IMR-90 (cell line): ENCODE measurements around the gene EIF1B. TPM values are rescaled to one million over a fixed set of nuclear protein-coding genes. Genes with fewer than 3 reads are reported as not detected.

Experiments used
- ATAC-seq: fragments of 200-7000 bp; cut with Tn5 transposase; 2 replicates; pipeline ENCODE4 v1.9.1; 2020; ENCODE audit warnings: low read depth, mild to moderate bottlenecking, moderate library complexity
- BruUV-seq: library from RNA; stranded (reverse); fragments of 400-500 nt; replicated peaks from 2 replicates; lab custom pipeline; 2021; lab: Mats Ljungman, UMichigan
- CTCF ChIA-PET: fragments of 300-600 bp; formaldehyde crosslinking; extraction: SDS; loops from one replicate; lab custom pipeline; 2021; ENCODE audit warnings: antibody characterized with exemption; lab: Yijun Ruan, JAX
- POLR2A ChIA-PET: fragments of 300-600 bp; sonication (Branson Sonifier 250); formaldehyde crosslinking; loops from one replicate; lab custom pipeline; 2022; ENCODE audit warnings: antibody characterized with exemption; ENCODE audit not compliant: unreplicated experiment; lab: Charles Lee
- DNase-seq: peaks from one replicate; pipeline ENCODE4 v3.0.0; 2013
- H2AFZ ChIP-seq: replicated peaks from 2 replicates; pipeline ENCODE3; 2013; ENCODE audit warnings: low read length, mild to moderate bottlenecking; ENCODE audit not compliant: poor library complexity
- H2AK5ac ChIP-seq: 2 replicates; pipeline ENCODE4 v1.6.1; 2013; ENCODE audit warnings: low read depth, low read length, inconsistent platforms
- H2AK9ac ChIP-seq: replicated peaks from 2 replicates; pipeline ENCODE3; 2013; ENCODE audit warnings: mild to moderate bottlenecking, low read depth, low read length, moderate library complexity; ENCODE audit not compliant: poor library complexity
- H2BK120ac ChIP-seq: 2 replicates; pipeline ENCODE4 v1.6.1; 2013; ENCODE audit warnings: low read depth, low read length, inconsistent platforms
- H2BK15ac ChIP-seq: 3 replicates; pipeline ENCODE4 v1.6.1; 2013; ENCODE audit warnings: low read depth, low read length, inconsistent platforms
- H2BK20ac ChIP-seq: 2 replicates; pipeline ENCODE4 v1.6.1; 2013; ENCODE audit warnings: low read depth, mild to moderate bottlenecking, inconsistent platforms, low read length, moderate library complexity
- H2BK5ac ChIP-seq: 2 replicates; pipeline ENCODE4 v1.6.1; 2013; ENCODE audit warnings: mild to moderate bottlenecking, low read depth, low read length, inconsistent platforms; ENCODE audit not compliant: poor library complexity, severe bottlenecking
- H3K14ac ChIP-seq: replicated peaks from 2 replicates; pipeline ENCODE4 v1.6.1; 2013; ENCODE audit warnings: low read depth, low read length, inconsistent platforms
- H3K18ac ChIP-seq: 2 replicates; pipeline ENCODE4 v1.6.1; 2013; ENCODE audit warnings: low read depth, low read length, control low read depth
- H3K23ac ChIP-seq: 2 replicates; pipeline ENCODE4 v1.6.1; 2013; ENCODE audit warnings: low read depth, low read length, inconsistent platforms
- H3K27ac ChIP-seq: 2 replicates; pipeline ENCODE4 v1.5.1; 2013; ENCODE audit warnings: mild to moderate bottlenecking, control low read depth, low read length; ENCODE audit not compliant: insufficient read depth
- H3K27me3 ChIP-seq: 2 replicates; pipeline ENCODE4 v1.6.1; 2013; ENCODE audit warnings: low read length; ENCODE audit not compliant: control insufficient read depth, insufficient read depth
- H3K36me3 ChIP-seq: 2 replicates; pipeline ENCODE4 v1.6.1; 2013; ENCODE audit warnings: low read length, mixed read lengths; ENCODE audit not compliant: control insufficient read depth, insufficient read depth
- H3K4ac ChIP-seq: 2 replicates; pipeline ENCODE4 v1.6.1; 2013; ENCODE audit warnings: low read depth, low read length, inconsistent platforms
- H3K4me1 ChIP-seq: 2 replicates; pipeline ENCODE4 v1.6.1; 2013; ENCODE audit warnings: low read length, mixed read lengths; ENCODE audit not compliant: control insufficient read depth, insufficient read depth
- H3K4me2 ChIP-seq: 2 replicates; pipeline ENCODE4 v1.6.1; 2013; ENCODE audit warnings: low read depth, mild to moderate bottlenecking, control low read depth, low read length, moderate library complexity
- H3K4me3 ChIP-seq: 2 replicates; pipeline ENCODE4 v1.5.1; 2013; ENCODE audit warnings: low read depth, mild to moderate bottlenecking, control low read depth, low read length, moderate library complexity; ENCODE audit not compliant: insufficient read depth
- H3K56ac ChIP-seq: 2 replicates; pipeline ENCODE4 v1.6.1; 2013; ENCODE audit warnings: low read length, inconsistent platforms; ENCODE audit not compliant: insufficient read depth; ENCODE audit errors: extremely low read depth
- H3K79me1 ChIP-seq, 2 experiments: 2 replicates each; pipeline ENCODE4 v1.6.1; 2013; ENCODE audit warnings: low read length in 2 of 2, inconsistent platforms in 1 of 2, low read depth in 1 of 2
- H3K9ac ChIP-seq: 2 replicates; pipeline ENCODE4 v1.6.1; 2013; ENCODE audit warnings: low read depth, low read length, control low read depth
- H3K9me1 ChIP-seq: 2 replicates; pipeline ENCODE4 v1.6.1; 2013; ENCODE audit warnings: low read length, inconsistent platforms; ENCODE audit not compliant: insufficient read depth
- H3K9me3 ChIP-seq: 2 replicates; pipeline ENCODE4 v1.6.1; 2013; ENCODE audit warnings: low read length; ENCODE audit not compliant: control insufficient read depth, insufficient read depth
- H4K20me1 ChIP-seq: 2 replicates; pipeline ENCODE4 v1.6.1; 2013; ENCODE audit warnings: low read length, inconsistent platforms; ENCODE audit not compliant: insufficient read depth
- H4K5ac ChIP-seq: 2 replicates; pipeline ENCODE4 v1.6.1; 2013; ENCODE audit warnings: mild to moderate bottlenecking, low read depth, low read length, control low read depth
- H4K8ac ChIP-seq, 2 experiments: 2 replicates each; pipeline ENCODE4 v1.6.1; 2013; ENCODE audit warnings: low read depth in 2 of 2, low read length in 2 of 2, control low read depth in 1 of 2, inconsistent platforms in 1 of 2
- H4K91ac ChIP-seq: 2 replicates; pipeline ENCODE4 v1.6.1; 2013; ENCODE audit warnings: low read depth, low read length, inconsistent platforms; ENCODE audit not compliant: insufficient read depth
- BHLHE40 ChIP-seq: fragments of 150-350 bp; IDR thresholded peaks from 2 replicates; pipeline ENCODE4 v1.6.1; 2016; ENCODE audit warnings: mild to moderate bottlenecking, low read depth, low read length
- CHD1 ChIP-seq: IDR thresholded peaks from 2 replicates; pipeline ENCODE4 v1.6.1; 2012; ENCODE audit warnings: low read depth, low read length, improper control_type of control experiment
- FOS ChIP-seq: fragments of 150-350 bp; IDR thresholded peaks from 2 replicates; pipeline ENCODE4 v1.6.1; 2016; ENCODE audit warnings: low read depth, low read length
- RAD21 ChIP-seq: IDR thresholded peaks from 2 replicates; pipeline ENCODE4 v1.6.1; 2012; ENCODE audit warnings: low read length, improper control_type of control experiment
- RCOR1 ChIP-seq: IDR thresholded peaks from 2 replicates; pipeline ENCODE4 v1.6.1; 2012; ENCODE audit warnings: mild to moderate bottlenecking, low read length, improper control_type of control experiment; ENCODE audit not compliant: insufficient replicate concordance
- RFX5 ChIP-seq: IDR thresholded peaks from 2 replicates; pipeline ENCODE4 v1.8.0; 2012; ENCODE audit warnings: low read depth, mild to moderate bottlenecking, low read length, moderate library complexity
- SMC3 ChIP-seq: fragments of 150-350 bp; IDR thresholded peaks from 2 replicates; pipeline ENCODE4 v1.6.1; 2016; ENCODE audit warnings: low read depth, mild to moderate bottlenecking, antibody characterized with exemption, low read length, moderate library complexity
- whole genome bisulfite sequencing, 2 experiments: methylation state at CpG; one replicate each; pipeline versions ENCODE4 v1.1.5 to v1.1.7; 2013; ENCODE audit warnings: missing lambda C conversion rate in 2 of 2; ENCODE audit not compliant: insufficient read length in 1 of 2; ENCODE audit errors: extremely low coverage in 2 of 2; 5-methylcytosine and 5-hydroxymethylcytosine counted together
- dilution Hi-C: fragments of 300-500 bp; cut with HindIII; formaldehyde crosslinking; loops from one replicate; pipeline ENCODE4 v1.14.3; 2018; ENCODE audit warnings: low sequenced_read_pairs; ENCODE audit not compliant: unreplicated experiment
- in situ Hi-C: fragments of 300-500 bp; cut with MboI; formaldehyde crosslinking; loops from 3 replicates; pipeline ENCODE4 v1.14.3; 2019; ENCODE audit warnings: low sequenced_read_pairs, inconsistent platforms, mixed read lengths
- intact Hi-C: fragments of 100-400 bp; cut with micrococcal nuclease; formaldehyde crosslinking; loops from 2 replicates; pipeline ENCODE4 v1.10.0; 2022
- polyA plus RNA-seq, 3 experiments: library from polyadenylated mRNA; depleted of rRNA; stranded (reverse); fragments of >200 nt; gene quantifications; 2 replicates each; pipeline ENCODE4 v1.2.3, GENCODE V29; 2012; ENCODE audit warnings: low replicate concordance in 1 of 3
- total RNA-seq: library from RNA; depleted of rRNA; stranded (reverse); fragments of >200 nt; gene quantifications from 2 replicates; pipeline ENCODE4 v1.2.3, GENCODE V29; 2012
- TF ChIP-seq, protein P1 (sequence below): conservative IDR thresholded peaks from 2 replicates; pipeline ENCODE4 v1.5.1; 2012; ENCODE audit warnings: mild to moderate bottlenecking, low read depth, low read length, improper control_type of control experiment
- TF ChIP-seq, protein P2 (sequence below): fragments of 150-350 bp; IDR thresholded peaks from 2 replicates; pipeline ENCODE4 v1.6.1; 2017; ENCODE audit warnings: mild to moderate bottlenecking, antibody characterized with exemption, low read length, low read depth

The EIF1B gene
- total and polyA plus RNA-seq, 2 of the 4 experiments (the other 2 are of a cell fraction), result 11.3 to 25.9 TPM

DNA sequence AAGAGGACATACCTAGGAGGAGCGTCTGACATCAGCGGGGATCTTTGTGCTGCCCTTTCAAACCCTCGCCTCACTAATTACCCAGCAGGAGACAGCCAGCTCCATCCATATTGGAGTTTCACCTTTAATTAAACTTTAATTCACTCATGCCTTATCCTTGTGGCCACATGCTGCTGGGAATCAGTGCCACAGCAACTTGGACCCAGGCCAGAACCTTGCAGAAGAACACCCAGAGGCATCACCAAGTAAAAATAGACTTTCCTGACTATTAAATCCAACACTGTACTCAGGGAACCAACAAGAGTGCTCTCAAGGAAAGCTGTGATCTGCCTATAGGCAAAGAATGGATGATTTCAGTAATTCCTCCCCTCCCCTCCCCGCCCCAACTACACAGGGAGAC is 23.9 kb downstream of the EIF1B start:
- no peak overlapping the region for H2AK9ac ChIP-seq
- no peak overlapping the region for H4K8ac ChIP-seq
- H3K27me3 ChIP-seq, result peaks cover 3% of the 10 kb centered on the region
- TF ChIP-seq, protein P1, sequence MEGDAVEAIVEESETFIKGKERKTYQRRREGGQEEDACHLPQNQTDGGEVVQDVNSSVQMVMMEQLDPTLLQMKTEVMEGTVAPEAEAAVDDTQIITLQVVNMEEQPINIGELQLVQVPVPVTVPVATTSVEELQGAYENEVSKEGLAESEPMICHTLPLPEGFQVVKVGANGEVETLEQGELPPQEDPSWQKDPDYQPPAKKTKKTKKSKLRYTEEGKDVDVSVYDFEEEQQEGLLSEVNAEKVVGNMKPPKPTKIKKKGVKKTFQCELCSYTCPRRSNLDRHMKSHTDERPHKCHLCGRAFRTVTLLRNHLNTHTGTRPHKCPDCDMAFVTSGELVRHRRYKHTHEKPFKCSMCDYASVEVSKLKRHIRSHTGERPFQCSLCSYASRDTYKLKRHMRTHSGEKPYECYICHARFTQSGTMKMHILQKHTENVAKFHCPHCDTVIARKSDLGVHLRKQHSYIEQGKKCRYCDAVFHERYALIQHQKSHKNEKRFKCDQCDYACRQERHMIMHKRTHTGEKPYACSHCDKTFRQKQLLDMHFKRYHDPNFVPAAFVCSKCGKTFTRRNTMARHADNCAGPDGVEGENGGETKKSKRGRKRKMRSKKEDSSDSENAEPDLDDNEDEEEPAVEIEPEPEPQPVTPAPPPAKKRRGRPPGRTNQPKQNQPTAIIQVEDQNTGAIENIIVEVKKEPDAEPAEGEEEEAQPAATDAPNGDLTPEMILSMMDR, result no peak
- TF ChIP-seq RFX5 (no peak), BHLHE40 (no peak), RCOR1 (no peak), CHD1 (no peak), SMC3 (no peak), FOS (no peak), RAD21 (no peak)
- TF ChIP-seq, protein P2, sequence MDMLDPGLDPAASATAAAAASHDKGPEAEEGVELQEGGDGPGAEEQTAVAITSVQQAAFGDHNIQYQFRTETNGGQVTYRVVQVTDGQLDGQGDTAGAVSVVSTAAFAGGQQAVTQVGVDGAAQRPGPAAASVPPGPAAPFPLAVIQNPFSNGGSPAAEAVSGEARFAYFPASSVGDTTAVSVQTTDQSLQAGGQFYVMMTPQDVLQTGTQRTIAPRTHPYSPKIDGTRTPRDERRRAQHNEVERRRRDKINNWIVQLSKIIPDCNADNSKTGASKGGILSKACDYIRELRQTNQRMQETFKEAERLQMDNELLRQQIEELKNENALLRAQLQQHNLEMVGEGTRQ, result no peak
- H3K9me3 ChIP-seq, result no peaks in the 10 kb centered on the region
- H3K23ac ChIP-seq, result no peak overlapping the region
- no peak overlapping the region for H4K5ac ChIP-seq
- H2BK120ac ChIP-seq, result no peak overlapping the region
- no peak overlapping the region for H2BK15ac ChIP-seq
- H3K4me2 ChIP-seq, result no peak overlapping the region
- H2AFZ ChIP-seq, result no peak overlapping the region
- no peaks in the 10 kb centered on the region for H4K20me1 ChIP-seq
- WGBS, 2 experiments, result 40% methylated on average over 1 of the region's 4 CpGs; no CpG with 5 or more reads in 1 of the 2 experiments
- no peak for ATAC-seq
- no peaks in the 10 kb centered on the region for H3K79me1 ChIP-seq
- no peak overlapping the region for H3K4me3 ChIP-seq
- no peak for DNase-seq
- no peak overlapping the region for H3K27ac ChIP-seq
- in situ Hi-C loops, result loop anchor here (25.0 kb wide), 2 partner anchors 254 to 854 kb away; partner anchors contain the start of gene CTNNB1
- BruUV-seq, result no TSS peak
- H2AK5ac ChIP-seq, result no peak overlapping the region
- H3K9me1 ChIP-seq, result no peaks in the 10 kb centered on the region
- H4K91ac ChIP-seq, result no peak overlapping the region
- no peak overlapping the region for H2BK20ac ChIP-seq
- dilution Hi-C loops, result no loop called here
- no peak overlapping the region for H3K14ac ChIP-seq
- no peak overlapping the region for H3K9ac ChIP-seq
- no peak overlapping the region for H3K4ac ChIP-seq
- intact Hi-C loops, result no loop called here
- H3K4me1 ChIP-seq, result no peaks in the 10 kb centered on the region
- H3K36me3 ChIP-seq, result no peaks in the 10 kb centered on the region
- POLR2A ChIA-PET, result no interaction called here
- CTCF ChIA-PET, result interaction anchor here (0.5 to 1.2 kb wide), 2 partner anchors 16 to 1542 kb away, joined by 4 to 9 read pairs; no protein-coding TSS in a partner anchor
- no peak overlapping the region for H3K18ac ChIP-seq
- no peak overlapping the region for H2BK5ac ChIP-seq
- no peak overlapping the region for H3K56ac ChIP-seq
